ENCODE measurements around the gene SERINC5.

Gene SERINC5

DNA sequence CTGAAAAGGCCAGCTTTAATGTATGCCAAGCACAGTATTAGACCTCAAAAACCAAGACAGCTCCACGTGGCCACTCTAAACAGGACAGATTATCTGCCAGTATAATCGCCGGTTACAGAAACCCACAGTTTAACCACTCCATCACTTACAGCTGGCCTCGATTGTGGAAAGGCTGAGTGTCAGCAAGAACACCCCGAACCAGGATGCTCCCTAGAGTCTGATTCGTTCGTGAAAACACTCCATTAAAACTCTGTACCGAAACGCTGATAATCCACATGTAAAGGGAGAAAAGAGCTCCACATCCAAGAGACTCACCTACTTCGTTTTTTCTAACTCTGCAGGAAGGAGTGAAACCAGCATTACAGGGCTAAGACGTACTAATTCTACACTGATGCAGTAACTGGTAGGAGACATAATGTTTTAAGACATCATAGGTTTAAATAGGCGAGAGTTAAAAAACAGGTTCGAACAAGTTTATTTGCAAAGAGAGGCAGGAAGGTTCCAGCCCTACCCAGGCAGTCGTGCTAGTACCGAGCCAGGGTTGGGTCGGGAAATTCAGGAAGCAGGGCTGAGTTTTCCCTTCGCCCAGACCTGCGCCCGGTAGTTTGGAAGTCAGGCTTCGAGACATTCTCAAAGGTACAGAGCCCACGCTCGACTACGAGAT is 949 bp downstream of the SERINC5 start:
- no peak for FAIRE-seq

DNA sequence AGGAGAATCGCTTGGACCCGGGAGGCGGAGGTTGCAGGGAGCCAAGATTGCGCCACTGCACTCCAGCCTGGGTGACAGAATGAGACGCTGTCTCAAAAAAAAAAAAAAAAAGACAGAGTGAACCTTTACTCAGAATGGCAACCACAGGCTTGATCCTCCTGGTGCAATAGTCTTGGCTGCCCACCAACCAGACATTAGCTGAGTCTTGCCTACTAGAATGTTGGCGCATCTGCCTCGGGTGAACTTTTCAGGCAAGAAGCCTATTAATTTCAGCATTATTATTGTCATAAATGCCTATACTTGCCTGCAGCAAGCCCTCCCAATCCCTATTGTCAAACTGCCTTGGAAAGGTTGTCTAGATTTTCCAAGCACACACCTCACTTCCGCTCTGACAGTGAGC is 4.2 kb downstream of the SERINC5 start:
- FAIRE-seq: no peak

DNA sequence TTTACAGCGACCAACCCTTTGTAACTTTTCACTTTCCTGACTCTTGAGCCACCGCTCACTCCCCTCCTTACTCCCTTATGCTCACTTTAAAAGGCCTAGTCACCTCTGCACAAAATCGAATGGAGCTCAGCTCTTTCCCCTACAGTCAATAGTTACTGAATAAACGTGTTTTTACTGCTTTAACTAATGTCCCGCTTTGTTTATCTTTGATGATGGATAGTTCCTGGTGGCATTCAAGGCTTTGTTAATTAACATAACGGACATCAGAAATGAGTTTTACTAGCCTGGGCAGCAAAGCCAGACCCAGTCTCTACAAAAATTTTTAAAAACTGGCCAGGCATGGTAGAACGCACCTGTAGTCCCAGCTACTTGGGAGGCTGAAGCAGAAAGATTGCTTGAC is 5.0 kb downstream of the SERINC5 start:
- FAIRE-seq: no peak

DNA sequence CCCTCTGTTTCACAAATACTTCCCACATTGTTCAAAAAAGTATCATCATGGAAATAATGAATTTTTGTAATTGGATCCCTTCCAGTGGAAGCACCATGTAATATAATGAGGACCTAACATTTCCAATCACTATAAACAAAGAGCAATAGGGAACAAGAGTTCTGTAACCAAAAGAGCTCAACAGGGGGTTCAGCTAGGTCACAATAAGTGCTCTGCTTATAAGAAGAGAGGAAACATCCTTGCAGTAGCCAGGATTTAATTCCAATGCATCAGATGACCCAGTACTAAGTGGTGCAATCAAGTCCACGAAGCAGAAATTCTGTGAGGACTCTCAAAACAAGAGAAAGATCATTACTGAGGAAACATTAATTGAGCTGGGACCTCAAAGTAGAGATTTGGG is 5.9 kb downstream of the SERINC5 start:
- FAIRE-seq: no peak

DNA sequence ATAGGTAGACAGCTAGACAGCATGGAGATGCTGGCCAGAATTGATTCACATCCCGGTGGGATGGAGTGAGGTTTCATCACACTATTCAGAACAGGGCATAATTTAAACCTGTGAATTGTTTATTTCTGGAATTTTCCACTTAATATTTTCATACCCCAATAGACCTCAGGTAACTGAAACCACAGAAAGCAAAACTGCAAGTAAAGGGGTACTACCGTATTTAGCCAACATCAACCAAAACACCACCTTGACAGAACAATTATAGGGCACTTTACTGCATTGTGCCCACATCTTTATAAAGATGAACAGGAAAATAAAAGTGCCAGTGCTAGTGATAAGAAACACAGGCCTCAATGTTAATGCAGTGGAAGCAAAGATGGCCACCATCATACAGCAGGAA is 7.5 kb downstream of the SERINC5 start:
- no peak for FAIRE-seq

DNA sequence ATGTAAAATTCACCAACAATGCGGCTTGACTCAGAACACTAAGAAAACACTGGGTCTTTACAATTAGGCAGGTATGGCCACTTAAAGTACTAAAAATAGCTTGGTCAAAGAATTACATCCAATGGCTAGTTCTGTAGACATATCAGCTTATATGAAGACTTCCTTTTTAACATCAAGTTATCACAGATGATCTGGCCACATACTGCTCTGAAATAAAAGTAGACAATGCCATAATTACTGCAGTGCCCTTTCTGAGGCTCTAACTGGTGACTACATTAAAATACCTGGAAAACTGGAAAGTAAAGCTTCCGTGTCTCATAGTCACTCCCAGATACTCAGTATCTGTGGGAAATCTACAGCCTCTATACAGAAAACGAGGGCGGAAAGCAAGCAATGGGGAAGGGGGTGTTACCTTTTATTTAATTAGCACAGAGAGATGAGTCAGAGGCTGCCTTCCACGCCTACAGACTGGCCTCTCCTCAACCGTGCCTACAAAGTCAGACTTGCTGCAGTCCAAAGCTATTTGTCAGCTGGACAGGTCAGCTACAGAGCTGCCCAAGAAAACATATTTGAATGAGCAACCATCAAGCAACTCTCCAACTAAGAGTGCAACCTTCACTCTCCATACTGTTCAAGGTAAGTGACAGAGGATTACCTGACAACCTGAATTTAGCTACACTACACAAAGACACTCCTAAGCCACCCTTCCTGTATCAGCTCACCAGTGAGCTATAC is 8.7 kb downstream of the SERINC5 start:
- FAIRE-seq: no peak

DNA sequence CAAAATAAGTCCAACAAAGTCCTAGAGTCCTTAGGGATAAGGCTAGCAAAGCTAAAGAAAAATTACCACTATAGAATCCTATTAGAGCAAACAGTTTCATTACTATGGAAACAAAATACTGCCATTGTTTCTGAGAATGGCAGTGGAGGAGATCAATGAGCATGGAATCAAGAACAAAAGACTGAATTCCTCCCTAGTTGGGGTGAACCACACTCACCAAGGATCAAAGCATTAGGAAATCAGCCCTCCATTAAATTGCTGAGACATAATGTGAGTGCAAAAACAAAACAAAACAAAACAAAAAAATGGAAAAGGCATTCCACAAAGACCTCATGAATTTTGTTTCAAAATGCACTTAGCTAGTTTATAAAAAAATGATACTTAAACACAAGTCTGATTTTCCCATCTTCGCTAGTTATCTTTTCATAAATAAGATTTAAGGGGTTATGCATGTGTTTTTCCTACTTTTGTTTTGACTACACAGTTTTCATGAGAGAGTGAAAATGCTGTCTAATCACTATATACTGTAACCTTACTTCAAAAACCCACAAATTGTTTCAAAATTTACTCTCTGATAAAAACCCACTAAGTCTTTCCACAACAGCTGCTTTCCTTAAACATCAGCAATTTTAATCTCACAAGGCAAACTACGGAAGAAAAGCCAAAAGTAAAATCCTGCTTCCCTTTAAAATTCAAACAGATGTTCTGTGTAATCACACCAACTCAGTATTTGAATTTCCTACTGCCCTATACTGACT is 9.7 kb downstream of the SERINC5 start:
- no peak for FAIRE-seq

DNA sequence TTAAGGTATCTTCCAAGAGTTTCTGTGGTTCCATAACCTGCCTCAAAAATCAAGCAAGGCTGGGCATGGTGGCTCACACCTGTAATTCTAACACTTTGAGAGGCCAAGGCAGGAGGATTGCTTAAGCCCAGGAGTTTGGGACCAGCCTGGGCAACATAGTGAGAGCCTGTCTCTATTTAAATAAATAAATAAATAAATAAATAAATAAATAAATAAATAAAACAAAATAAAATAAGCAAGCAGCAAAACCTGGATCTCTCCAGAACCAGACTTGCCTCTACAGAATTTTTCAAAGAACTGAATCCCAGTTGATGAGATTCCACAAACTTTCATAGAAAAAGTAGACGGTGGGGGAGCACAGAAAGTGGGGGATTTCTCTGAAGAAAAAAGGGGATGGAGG is 12.3 kb downstream of the SERINC5 start:
- no peak for FAIRE-seq

DNA sequence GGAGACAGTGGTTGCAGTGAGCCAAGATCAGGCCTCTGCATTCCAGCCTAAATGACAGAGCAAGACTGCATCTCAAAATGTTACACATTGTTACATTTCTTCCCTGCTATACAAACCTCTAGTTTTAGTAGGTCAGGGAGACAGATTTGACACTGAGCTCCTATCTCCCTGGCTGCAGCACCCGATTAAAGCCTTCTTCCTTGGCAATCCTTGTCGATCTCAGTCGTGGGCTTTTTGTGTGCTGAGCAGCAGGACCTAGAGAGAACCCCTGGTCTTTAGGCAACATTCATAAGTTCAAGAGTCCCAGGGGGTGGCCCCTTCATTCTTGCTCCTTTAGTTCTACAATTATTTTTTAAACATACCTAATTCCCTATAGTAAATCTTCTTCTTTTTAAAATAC is 13.0 kb downstream of the SERINC5 start:
- FAIRE-seq: no peak

DNA sequence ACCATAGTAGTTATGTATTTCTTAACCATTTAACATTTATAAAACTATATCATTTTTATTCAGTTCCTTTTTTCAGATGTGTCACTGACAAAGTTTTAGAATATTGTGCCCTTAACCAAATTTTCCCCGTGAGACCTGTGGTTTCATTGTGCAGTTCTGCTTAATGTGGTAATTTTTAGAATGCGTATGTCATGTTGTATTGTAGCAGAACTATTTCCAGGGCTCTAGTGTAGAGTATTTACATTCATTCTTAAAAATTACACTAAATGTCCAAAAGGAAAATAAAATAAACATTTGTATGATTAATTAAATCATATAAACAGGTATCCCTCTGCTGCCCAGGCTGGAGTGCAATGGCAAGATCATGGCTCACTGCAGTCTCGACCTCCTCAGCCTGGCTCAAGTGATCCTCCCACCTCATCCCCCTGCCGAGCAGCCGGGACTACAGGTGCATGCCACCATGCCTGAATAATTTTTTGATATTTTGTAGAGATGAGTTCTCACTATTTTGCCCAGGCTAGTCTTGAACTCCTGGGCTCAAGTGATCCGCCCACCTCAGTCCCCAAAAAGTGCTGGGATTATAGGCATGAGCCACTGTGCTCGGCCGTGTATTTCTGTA is 15.4 kb downstream of the SERINC5 start:
- no peak for FAIRE-seq

DNA sequence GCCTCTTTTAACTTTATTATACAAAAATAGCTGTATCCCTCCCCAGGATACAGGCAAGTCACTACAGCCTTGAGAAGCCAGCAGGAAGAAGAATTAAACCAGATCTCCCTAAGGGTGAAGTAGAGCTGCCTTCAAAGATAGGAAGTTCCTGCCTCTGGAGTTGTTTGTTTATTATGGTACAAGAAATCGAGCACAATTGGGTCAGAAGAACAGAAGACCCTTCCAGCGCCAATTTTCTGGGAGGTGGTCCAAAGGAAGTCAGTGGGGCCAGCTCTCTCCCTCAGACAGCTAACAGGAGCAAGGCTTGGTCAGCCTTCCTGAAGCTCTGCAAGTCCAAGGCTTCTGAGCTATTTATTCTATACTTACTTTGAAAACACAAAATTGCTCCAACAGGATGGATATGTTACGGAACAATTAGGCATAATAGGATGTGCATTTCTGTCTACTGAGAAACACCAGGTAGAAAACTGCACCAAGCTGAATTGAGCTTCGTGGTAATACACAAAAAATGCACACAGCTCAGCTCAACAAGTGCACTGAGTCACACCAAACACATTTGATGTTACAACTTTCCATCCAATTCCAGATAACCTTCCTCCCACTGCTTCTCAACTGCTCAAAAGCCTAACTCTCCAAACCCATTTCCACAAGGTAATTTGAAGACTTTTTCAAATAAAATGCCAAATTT is 16.0 kb downstream of the SERINC5 start:
- no peak for FAIRE-seq

DNA sequence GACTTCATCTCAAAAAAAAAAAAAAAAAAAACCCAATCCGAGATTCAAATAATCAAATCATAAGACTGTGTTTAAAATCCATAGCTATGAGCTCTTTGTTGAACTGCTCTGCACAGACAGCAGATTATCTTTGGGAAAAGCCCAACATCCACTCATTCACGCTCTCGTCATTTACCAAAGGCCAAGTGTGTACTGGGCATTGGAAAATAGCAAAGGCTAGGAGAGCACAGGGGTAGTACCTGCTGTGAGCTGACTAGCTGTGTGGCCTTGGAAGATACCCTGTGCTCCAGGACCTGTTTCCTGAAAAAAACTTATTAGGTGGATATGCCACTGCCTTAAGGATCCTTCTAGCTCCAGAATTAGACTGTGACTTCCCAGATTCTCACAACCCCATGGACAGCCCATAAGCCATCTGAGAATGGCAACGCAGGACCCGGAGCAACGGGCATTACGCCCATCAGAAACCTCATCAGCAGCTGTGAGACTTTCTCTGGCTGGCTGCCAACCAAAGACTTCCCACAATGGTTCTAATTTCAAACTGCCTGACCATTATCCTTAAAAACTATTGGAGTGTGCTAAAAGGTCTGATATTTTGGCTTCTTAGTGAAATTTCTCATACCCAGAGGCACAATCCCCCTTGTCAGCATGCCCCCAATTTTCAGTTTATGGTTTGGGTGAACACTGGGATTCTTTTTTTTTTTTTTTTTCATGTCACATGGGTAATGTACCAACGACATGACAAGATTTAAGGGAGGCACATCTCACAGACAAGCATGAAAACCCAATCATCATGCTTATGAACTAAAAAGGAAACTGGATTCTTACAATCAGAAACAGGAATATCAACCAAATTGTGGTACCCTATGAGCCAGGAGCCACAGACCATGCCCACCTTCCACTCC is 16.8 kb downstream of the SERINC5 start:
- no peak for FAIRE-seq

DNA sequence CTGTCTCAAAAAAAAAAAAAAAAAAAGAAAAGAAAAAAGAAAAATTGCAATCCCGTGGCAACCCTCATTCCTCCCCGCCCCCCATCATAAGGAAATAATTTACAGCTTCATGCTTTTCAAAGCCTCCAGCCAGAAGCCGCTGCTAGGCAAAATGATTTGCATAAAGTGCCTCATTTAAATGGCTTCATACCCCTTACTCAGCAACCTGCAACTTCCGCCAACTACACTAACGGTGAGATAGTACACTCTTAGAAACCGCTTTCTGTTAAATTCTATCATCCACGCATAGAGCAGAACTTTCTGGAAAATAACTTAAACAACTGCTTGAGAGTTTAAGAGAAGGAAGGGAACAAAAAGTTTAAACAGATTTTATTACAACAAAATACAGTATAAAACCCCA is 17.8 kb downstream of the SERINC5 start:
- FAIRE-seq: no peak

DNA sequence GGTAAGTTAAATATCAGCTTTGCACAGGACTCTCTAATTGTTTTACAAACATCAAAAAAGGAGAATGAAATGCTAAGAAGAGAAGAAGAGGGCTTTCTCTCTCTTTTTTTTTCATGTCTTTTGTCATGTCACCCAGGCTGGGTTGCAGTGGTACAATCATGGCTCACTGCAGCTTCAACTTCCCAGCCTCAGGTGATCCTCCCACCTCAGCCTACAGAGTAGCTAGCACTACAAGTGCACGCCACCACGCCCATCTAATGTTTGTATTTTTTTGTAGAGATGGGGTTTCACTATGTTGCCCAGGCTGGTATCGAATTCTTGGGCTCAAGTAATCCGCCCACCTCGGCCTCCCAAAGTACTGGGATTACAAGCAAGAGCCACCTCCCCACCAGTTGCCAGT is 18.6 kb downstream of the SERINC5 start:
- FAIRE-seq: no peak

DNA sequence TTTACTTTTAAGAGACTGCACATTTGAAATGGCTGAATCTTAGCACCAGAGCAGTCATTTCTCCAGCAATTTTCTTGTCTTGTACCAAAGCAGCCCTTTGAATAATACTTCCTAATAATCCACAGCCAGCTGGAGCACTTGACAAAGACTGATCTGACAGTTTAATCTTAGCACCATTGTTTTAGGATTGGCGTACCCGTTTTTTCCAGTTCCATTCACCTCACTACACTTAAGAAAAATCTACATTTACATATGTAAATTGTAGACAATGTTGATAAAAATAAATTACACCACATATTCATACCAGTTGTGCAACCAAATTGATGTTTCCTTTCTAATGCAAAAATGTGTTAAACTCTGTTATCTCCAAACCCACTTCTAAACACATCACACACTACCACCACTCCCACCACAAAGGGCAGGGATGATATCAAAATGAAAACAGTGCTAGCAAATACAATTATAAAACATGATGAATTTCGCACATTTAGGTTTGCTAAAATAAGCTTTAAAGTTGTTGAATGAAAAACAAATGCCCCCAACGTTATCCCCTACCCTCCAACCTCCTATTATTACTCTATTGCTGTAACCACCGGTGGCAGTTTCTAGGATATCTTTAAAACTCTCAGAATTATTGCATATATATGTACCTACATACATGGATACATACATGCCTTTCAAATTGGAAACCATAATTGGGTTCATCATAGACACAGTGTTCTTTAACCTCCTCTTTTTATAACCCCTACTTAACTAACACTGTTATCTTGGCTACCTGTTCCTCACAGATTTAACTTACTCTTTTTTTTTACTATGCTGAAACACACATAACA is 21.5 kb downstream of the SERINC5 start:
- FAIRE-seq: no peak

DNA sequence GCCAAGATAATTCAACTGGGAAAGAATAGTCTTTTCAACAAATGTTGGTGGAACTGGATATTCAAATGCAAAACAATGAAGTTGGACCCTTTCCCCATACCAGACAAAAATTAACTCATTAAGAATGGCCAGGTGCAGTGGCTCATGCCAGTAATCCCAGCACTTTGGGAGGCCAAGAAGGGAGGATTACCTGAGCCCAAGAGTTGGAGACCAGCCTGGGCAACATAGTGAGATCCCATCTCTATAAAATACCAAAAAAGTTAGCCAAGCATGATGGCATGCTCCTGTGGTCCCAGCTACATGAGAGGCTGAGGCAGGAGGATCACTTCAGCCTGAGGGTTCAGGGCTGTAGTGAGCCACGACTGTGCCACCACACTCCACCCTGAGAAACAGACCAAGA is 24.2 kb downstream of the SERINC5 start:
- FAIRE-seq: no peak

DNA sequence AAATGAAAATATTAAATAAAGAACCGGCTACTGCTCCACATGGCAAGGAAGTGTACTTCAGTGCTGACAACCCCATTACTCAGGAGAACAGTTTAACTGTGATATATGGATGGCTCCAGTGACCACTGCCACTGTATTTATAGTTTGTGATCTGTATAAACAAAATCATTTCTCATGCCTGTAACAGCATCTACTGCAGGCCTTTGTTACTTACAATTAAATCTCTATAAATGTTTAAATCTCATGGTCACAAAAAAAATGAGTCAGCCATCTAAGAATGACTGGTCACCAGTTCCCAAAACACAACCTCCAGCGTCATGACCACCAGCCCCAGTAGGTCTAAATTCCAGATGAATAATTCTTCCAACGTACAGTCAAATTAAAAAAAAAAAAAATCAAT is 24.6 kb downstream of the SERINC5 start:
- no peak for FAIRE-seq

DNA sequence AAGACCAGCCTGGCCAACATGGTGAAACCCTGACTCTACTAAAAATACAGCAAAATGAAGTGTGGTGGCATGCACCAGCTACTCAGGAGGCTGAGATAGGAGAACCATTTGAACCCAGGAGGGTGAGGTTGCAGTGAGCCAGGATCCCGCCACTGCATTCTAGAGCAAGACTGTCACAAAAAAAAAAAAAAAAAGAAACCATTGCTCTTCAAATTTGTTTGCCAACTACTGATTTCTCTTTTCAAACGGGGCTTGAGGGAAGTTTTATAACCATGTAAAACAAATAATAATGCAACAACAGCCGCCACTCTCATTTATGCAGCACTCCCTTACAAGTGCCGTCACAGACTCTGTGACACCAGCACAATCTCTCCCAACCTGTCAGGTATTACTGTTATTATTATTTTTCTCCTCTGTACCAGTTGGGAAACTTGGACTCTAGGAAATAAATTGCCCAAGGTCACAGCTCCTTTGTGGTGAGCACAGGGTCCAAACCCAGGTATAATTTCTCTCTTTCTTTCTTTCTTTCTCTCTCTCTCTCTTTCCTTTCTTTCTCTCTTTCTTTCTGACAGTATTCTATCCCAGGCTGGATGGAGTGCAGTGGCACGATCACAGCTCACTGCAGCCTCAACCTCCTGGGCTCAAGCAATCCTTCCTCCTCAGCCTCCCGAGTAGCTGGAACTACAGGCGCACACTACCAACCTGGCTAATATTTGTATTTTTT is 25.4 kb downstream of the SERINC5 start:
- FAIRE-seq: no peak

DNA sequence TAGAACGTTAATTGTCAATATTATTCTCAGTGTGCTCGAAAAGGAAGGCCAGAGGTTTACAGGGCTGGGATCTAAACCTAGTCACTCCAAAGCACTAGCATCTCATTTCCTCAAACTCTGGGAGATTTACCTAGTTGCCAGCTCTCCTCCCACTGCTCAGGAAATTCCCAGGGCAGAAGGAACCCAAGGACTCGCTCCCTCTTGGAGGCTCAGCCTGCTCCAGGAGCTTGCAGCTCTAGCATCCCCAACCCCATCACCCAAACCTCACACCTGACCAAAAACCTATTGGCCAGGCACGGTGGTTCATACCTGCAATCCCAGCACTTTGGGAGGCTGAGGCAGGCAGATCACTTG is 26.0 kb downstream of the SERINC5 start:
- FAIRE-seq: no peak

DNA sequence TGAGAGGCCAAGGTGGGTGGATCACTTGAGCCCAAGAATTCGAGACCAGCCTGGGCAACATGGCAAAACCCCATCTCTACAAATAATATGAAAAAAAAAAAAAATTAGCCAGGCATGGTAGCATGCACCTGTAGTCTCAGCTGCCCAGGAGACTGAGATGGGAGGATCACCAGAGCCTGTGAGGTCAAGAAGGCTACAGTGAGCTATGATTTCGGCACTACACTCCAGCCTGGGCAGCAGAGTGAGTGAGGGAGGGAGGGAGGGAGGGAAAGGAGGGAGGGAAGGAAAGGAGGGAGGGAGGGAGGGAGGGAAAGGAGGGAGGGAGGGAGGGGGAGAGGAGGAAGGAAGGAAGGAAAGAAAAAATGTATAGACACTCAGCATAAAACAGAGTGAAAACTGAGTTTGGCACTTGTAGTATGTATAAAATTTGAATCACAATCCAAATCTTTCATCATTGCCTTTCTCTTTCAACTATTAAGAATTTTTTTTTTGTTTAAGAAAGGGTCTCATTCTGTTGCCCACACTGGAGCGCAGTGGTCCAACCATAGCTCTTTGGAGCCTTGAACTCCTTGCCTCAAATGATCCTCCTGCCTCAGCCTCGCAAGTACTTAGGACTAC is 27.8 kb downstream of the SERINC5 start:
- FAIRE-seq: no peak

Measured in TTC549 (cell line).